Astrocyte (in vitro differentiated cells and primary cell): ENCODE results near the gene WIPF2. TPM values are rescaled to one million over a fixed set of nuclear protein-coding genes. Genes with fewer than 3 reads are reported as not detected.
A peak's percentile ranks its signal among the peaks of the same experiment; 100 is the strongest.

ENCODE experiments used
- DNase-seq: peaks from one replicate; pipeline ENCODE4 v3.0.0-alpha.2; 2010; ENCODE audit warnings: low read depth
- FAIRE-seq: peaks from 2 replicates; lab custom pipeline; 2011; peaks lifted over from hg19 to GRCh38; lab: Jason Lieb, UNC
- H2AFZ ChIP-seq: 2 replicates; pipeline ENCODE4 v1.6.0; 2012; ENCODE audit warnings: low read depth, low read length, inconsistent platforms
- H3K27ac ChIP-seq: 2 replicates; pipeline ENCODE4 v1.5.1; 2011; ENCODE audit warnings: low read depth, low read length, inconsistent platforms
- H3K27me3 ChIP-seq: 2 replicates; pipeline ENCODE4 v1.6.0; 2011; ENCODE audit warnings: low read length, inconsistent platforms; ENCODE audit not compliant: insufficient read depth
- H3K36me3 ChIP-seq: 2 replicates; pipeline ENCODE4 v1.5.1; 2011; ENCODE audit warnings: low read length, inconsistent platforms; ENCODE audit not compliant: insufficient read depth
- H3K4me1 ChIP-seq: 2 replicates; pipeline ENCODE4 v1.5.1; 2011; ENCODE audit warnings: low read length, inconsistent platforms; ENCODE audit not compliant: insufficient read depth
- H3K4me2 ChIP-seq: 2 replicates; pipeline ENCODE4 v1.6.0; 2012; ENCODE audit warnings: low read length, inconsistent platforms
- H3K4me3 ChIP-seq: 2 replicates; pipeline ENCODE4 v1.5.1; 2011; ENCODE audit warnings: low read depth, mild to moderate bottlenecking, low read length, inconsistent platforms; ENCODE audit not compliant: insufficient read depth
- H3K79me2 ChIP-seq: 2 replicates; pipeline ENCODE4 v1.6.0; 2012; ENCODE audit warnings: mild to moderate bottlenecking, low read length, inconsistent platforms; ENCODE audit not compliant: insufficient read depth
- H3K9ac ChIP-seq: 2 replicates; pipeline ENCODE4 v1.6.0; 2012; ENCODE audit warnings: mild to moderate bottlenecking, low read length, inconsistent platforms
- H3K9me3 ChIP-seq: 2 replicates; pipeline ENCODE4 v1.5.1; 2012; ENCODE audit warnings: low read depth, mild to moderate bottlenecking, low read length, inconsistent platforms; ENCODE audit not compliant: insufficient read depth
- H4K20me1 ChIP-seq: 2 replicates; pipeline ENCODE4 v1.6.0; 2012; ENCODE audit warnings: low read length, inconsistent platforms; ENCODE audit not compliant: insufficient read depth
- H3K27ac Mint-ChIP-seq: one replicate; pipeline ENCODE4 v1.8.0; 2021; ENCODE audit warnings: mild to moderate bottlenecking, mixed read lengths; ENCODE audit not compliant: unreplicated experiment
- H3K27me3 Mint-ChIP-seq: one replicate; pipeline ENCODE4 v1.8.0; 2021; ENCODE audit warnings: low read depth, mixed read lengths; ENCODE audit not compliant: unreplicated experiment
- H3K36me3 Mint-ChIP-seq: one replicate; pipeline ENCODE4 v1.8.0; 2021; ENCODE audit warnings: low read depth, mixed read lengths; ENCODE audit not compliant: unreplicated experiment
- H3K4me1 Mint-ChIP-seq: one replicate; pipeline ENCODE4 v1.8.0; 2021; ENCODE audit warnings: low read depth, mixed read lengths; ENCODE audit not compliant: unreplicated experiment
- H3K4me3 Mint-ChIP-seq: one replicate; pipeline ENCODE4 v1.8.0; 2021; ENCODE audit warnings: mild to moderate bottlenecking, moderate library complexity, mixed read lengths; ENCODE audit not compliant: unreplicated experiment
- H3K9me3 Mint-ChIP-seq: one replicate; pipeline ENCODE4 v1.8.0; 2021; ENCODE audit warnings: mild to moderate bottlenecking, mixed read lengths; ENCODE audit not compliant: unreplicated experiment
- EZH2 ChIP-seq: IDR thresholded peaks from 2 replicates; pipeline ENCODE4 v1.6.1; 2012; ENCODE audit warnings: mild to moderate bottlenecking, low read length, inconsistent platforms; ENCODE audit not compliant: insufficient read depth
- total RNA-seq: library from RNA; stranded (reverse); gene quantifications from 2 replicates; pipeline ENCODE4 v1.2.1, GENCODE V29; 2021
- TF ChIP-seq, protein P1 (sequence below): IDR thresholded peaks from 2 replicates; pipeline ENCODE4 v1.5.1; 2011; ENCODE audit warnings: low read depth, mild to moderate bottlenecking, inconsistent platforms, low read length, moderate library complexity; ENCODE audit not compliant: insufficient read depth

The WIPF2 gene
- total RNA-seq, 1 donor from 2014 or later: 30.7 TPM

DNA sequence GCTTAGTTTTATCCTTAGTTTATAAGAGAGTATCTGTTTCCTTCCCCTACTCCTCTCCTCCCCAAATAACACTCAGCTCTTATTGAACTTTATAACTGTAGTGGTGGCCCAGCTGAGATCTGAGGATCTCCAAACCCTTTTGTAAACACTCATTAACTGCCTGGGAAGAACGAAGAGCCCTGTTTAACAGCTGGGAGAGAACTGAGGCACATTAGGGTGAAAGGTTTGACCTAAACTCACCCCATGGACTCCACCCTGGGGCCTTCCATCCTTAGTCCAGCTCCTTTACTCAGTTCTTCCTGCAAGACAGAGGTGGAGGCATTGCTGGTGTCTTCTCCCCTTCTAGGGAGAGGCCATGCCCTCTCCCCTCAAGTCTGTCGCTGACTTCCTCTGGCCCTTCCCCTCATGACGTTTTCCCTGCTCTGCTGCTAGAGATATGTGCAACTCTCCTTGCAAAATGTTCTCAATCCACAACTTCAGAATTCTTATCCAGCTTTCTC is 88.7 kb downstream of the WIPF2 start:
- H3K4me2 ChIP-seq: peak overlapping the region; percentile 51
- no peaks in the 10 kb centered on the region for H3K27me3 ChIP-seq
- no peaks in the 10 kb centered on the region for H3K9me3 ChIP-seq
- H3K27me3 Mint-ChIP-seq: no peaks in the 10 kb centered on the region
- peaks cover 12% of the 10 kb centered on the region for H4K20me1 ChIP-seq
- no peak overlapping the region for H3K27ac ChIP-seq
- no peak overlapping the region for H2AFZ ChIP-seq
- no peaks in the 10 kb centered on the region for H3K36me3 ChIP-seq
- H3K9ac ChIP-seq: peak overlapping the region; percentile 4
- peaks cover 62% of the 10 kb centered on the region for H3K4me1 ChIP-seq
- peaks cover 2% of the 10 kb centered on the region for H3K36me3 Mint-ChIP-seq
- TF ChIP-seq EZH2: no peak
- TF ChIP-seq, protein P1, sequence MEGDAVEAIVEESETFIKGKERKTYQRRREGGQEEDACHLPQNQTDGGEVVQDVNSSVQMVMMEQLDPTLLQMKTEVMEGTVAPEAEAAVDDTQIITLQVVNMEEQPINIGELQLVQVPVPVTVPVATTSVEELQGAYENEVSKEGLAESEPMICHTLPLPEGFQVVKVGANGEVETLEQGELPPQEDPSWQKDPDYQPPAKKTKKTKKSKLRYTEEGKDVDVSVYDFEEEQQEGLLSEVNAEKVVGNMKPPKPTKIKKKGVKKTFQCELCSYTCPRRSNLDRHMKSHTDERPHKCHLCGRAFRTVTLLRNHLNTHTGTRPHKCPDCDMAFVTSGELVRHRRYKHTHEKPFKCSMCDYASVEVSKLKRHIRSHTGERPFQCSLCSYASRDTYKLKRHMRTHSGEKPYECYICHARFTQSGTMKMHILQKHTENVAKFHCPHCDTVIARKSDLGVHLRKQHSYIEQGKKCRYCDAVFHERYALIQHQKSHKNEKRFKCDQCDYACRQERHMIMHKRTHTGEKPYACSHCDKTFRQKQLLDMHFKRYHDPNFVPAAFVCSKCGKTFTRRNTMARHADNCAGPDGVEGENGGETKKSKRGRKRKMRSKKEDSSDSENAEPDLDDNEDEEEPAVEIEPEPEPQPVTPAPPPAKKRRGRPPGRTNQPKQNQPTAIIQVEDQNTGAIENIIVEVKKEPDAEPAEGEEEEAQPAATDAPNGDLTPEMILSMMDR: no peak
- no peak overlapping the region for H3K4me3 Mint-ChIP-seq
- no peak overlapping the region for H3K4me3 ChIP-seq
- FAIRE-seq (no peak), DNase-seq (no peak)
- H3K79me2 ChIP-seq: no peaks in the 10 kb centered on the region
- no peak overlapping the region for H3K27ac Mint-ChIP-seq
- peaks cover 36% of the 10 kb centered on the region for H3K4me1 Mint-ChIP-seq
- H3K9me3 Mint-ChIP-seq: no peaks in the 10 kb centered on the region

DNA sequence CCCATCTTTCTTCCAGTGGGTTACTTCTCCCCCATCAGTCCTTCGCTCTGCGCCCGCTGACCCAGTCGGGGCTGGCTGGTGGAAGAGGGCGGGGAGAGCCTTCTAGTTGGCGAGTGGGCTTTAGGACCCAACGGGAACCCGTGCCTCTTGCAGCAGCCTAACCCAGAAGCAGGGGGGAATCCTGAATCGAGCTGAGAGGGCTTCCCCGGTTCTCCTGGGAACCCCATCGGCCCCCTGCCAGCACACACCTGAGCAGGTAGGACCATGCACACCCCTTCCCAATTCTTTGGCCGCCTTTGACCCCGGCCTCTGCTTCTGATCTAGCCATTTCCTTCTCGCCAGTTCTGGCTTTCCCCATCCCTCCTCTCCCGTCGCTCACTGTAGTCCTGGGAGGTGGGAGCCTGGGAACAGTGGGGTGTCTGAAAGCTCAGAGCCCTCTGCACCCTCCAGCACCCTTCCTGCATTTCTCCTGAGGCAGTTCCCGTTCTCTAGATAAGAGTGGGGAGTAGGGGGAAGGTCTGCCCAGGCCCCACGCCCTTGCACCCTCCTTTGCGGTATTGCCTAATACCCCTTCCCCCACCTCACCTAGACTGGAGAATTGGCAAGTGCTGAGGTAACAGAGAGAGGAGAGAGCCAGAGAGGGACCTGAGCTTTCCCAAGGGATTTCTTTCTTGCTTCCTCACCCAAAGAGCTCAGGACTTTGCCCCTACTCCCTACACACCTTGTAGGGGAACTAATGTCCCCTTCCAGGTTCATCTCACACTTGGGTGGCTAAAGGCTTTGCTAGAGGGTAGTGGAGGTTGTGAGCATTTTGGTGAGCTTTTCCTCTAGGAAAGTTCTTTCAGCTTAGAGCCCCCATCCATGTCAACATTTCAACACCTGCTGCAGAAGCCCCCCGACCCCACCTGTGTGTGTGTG is 90.2 kb downstream of the WIPF2 start, which contains the start of gene RARA:
RARA (plus strand) TSS at position 150 of the 918 bp plus-strand sequence. CDS start 22,039 bp downstream, outside the sequence.
- Mint-ChIP-seq H3K4me1 (peaks cover 32% of the 10 kb centered on the region), H3K27ac (peak within 1 kb of the TSS; percentile 69), H3K36me3 (peaks cover 2% of the 10 kb centered on the region), H3K27me3 (no peaks in the 10 kb centered on the region), H3K9me3 (no peaks in the 10 kb centered on the region), H3K4me3 (no peak within 1 kb of the TSS)
- FAIRE-seq: no peak
- peak within 1 kb of the TSS; percentile 67 for H3K4me2 ChIP-seq
- no peak within 1 kb of the TSS for H3K27ac ChIP-seq
- no peak within 1 kb of the TSS for H2AFZ ChIP-seq
- no peaks in the 10 kb centered on the region for H3K79me2 ChIP-seq
- no peak within 1 kb of the TSS for H3K9ac ChIP-seq
- no peak for DNase-seq
- H3K27me3 ChIP-seq: no peaks in the 10 kb centered on the region
- H4K20me1 ChIP-seq: peaks cover under 1% of the 10 kb centered on the region
- H3K4me3 ChIP-seq: no peak within 1 kb of the TSS
- H3K9me3 ChIP-seq: no peaks in the 10 kb centered on the region
- H3K36me3 ChIP-seq: no peaks in the 10 kb centered on the region
- H3K4me1 ChIP-seq: peaks cover 63% of the 10 kb centered on the region
- TF ChIP-seq, protein P1: no peak
- no peak for TF ChIP-seq EZH2
